ENCODE measurements around the gene HPS1. TPM values are rescaled to one million over a fixed set of nuclear protein-coding genes. Genes with fewer than 3 reads are reported as not detected.

HPS1 gene
- total and polyA plus RNA-seq, 7 donors: 11.5 to 29.1 (median 15.6) TPM

- H3K36me3 ChIP-seq (ENCODE audit: insufficient read depth in 1 of 2, low read depth in 1 of 2): peaks cover 0 to 70% of the 10 kb centered on the region in 2 donors
These were observed 13.4 kb downstream of the HPS1 start for GRCh38 chr10:98433371-98433770.

GRCh38 chr10:98432330-98432729 lies 14.4 kb downstream of the HPS1 start:
- Histone ChIP-seq H3K36me3 (ENCODE audit: insufficient read depth in 1 of 2, low read depth in 1 of 2) (peaks cover 0 to 79% of the 10 kb centered on the region in 2 donors), H3K27ac (no peak overlapping the region), H3K27me3 (ENCODE audit: insufficient read depth in 3 of 3, low read length in 2 of 3) (no peaks in the 10 kb centered on the region), H3K4me3 (no peak overlapping the region), H3K9me3 (peaks cover 4% of the 10 kb centered on the region), H3K4me1 (no peaks in the 10 kb centered on the region)
- 53 to 97% (median 94%) methylated on average over 1 of the region's 1 CpG for WGBS, 3 donors
- no peak for TF ChIP-seq CTCF (IDR thresholded peaks at IDR 0.05)
- intact Hi-C loops (cut with DNase I): no loop called here
- ATAC-seq: no peak
- DNase-seq: no peak

More at GRCh38 chr10:98433371-98433770, 13.4 kb downstream of the HPS1 start:
- no peak overlapping the region for H3K27ac ChIP-seq
- peaks cover 4% of the 10 kb centered on the region for H3K9me3 ChIP-seq
- H3K27me3 ChIP-seq (ENCODE audit: insufficient read depth in 3 of 3, low read length in 2 of 3): no peaks in the 10 kb centered on the region
- ATAC-seq: no peak
- no peaks in the 10 kb centered on the region for H3K4me1 ChIP-seq
- WGBS, 3 donors: 97 to 100% (median 100%) methylated on average over 1 of the region's 1 CpG
- TF ChIP-seq CTCF (IDR thresholded peaks at IDR 0.05): no peak
- intact Hi-C loops (cut with DNase I): no loop called here
- H3K4me3 ChIP-seq: no peak overlapping the region
- no peak for DNase-seq

GRCh38 chr10:98431016-98431415 lies 15.7 kb downstream of the HPS1 start:
- TF ChIP-seq CTCF (IDR thresholded peaks at IDR 0.05): no peak
- peaks cover 0 to 85% of the 10 kb centered on the region in 2 donors for H3K36me3 ChIP-seq (ENCODE audit: insufficient read depth in 1 of 2, low read depth in 1 of 2)
- ATAC-seq: peak in 1 of 4 donors; percentile 52
- no peak overlapping the region for H3K4me3 ChIP-seq
- no peaks in the 10 kb centered on the region for H3K27me3 ChIP-seq (ENCODE audit: insufficient read depth in 3 of 3, low read length in 2 of 3)
- 89 to 92% (median 91%) methylated on average over 8 of the region's 8 CpGs for WGBS, 3 donors
- no peak for DNase-seq
- intact Hi-C loops (cut with DNase I): no loop called here
- no peaks in the 10 kb centered on the region for H3K4me1 ChIP-seq
- peaks cover 4% of the 10 kb centered on the region for H3K9me3 ChIP-seq
- H3K27ac ChIP-seq: no peak overlapping the region

- H3K27ac ChIP-seq: no peak overlapping the region
These were observed 16.3 kb downstream of the HPS1 start for GRCh38 chr10:98430427-98430826.

More at GRCh38 chr10:98430427-98430826, 16.3 kb downstream of the HPS1 start:
- ATAC-seq (no peak), DNase-seq (no peak)
- TF ChIP-seq CTCF (IDR thresholded peaks at IDR 0.05): no peak
- WGBS, 3 donors: 97 to 98% (median 98%) methylated on average over 8 of the region's 8 CpGs
- Histone ChIP-seq H3K4me3 (no peak overlapping the region), H3K9me3 (peaks cover 4% of the 10 kb centered on the region), H3K27me3 (ENCODE audit: insufficient read depth in 3 of 3, low read length in 2 of 3) (no peaks in the 10 kb centered on the region), H3K4me1 (no peaks in the 10 kb centered on the region), H3K36me3 (ENCODE audit: insufficient read depth in 1 of 2, low read depth in 1 of 2) (peaks cover 0 to 82% of the 10 kb centered on the region in 2 donors)
- intact Hi-C loops (cut with DNase I): no loop called here
